ENCODE data around the gene SPN. TPM values are rescaled to one million over a fixed set of nuclear protein-coding genes. Genes with fewer than 3 reads are reported as not detected.

SPN gene
- total RNA-seq, 1 donor from 2014 or later = 0.63 TPM

- Mint-ChIP-seq H3K27ac (no peak overlapping the region), H3K9me3 (no peaks in the 10 kb centered on the region), H3K4me3 (no peak overlapping the region), H3K4me1 (peaks cover 33% of the 10 kb centered on the region), H3K36me3 (peaks cover 2% of the 10 kb centered on the region), H3K27me3 (ENCODE audit: low read depth) (no peaks in the 10 kb centered on the region)
- no peak for TF ChIP-seq CTCF (IDR thresholded peaks at IDR 0.05; ENCODE audit: unreplicated experiment)
- DNase-seq (ENCODE audit: low spot score in 2 of 2, unreplicated experiment in 2 of 2) = no peak
Observed at GRCh38 chr16:29668267-29668666, 5.2 kb downstream of the SPN start.

- H3K4me1 Mint-ChIP-seq = peaks cover 17% of the 10 kb centered on the region
- H3K4me3 Mint-ChIP-seq = no peak overlapping the region
- DNase-seq (ENCODE audit: low spot score in 2 of 2, unreplicated experiment in 2 of 2) = no peak
- no peak for TF ChIP-seq CTCF (IDR thresholded peaks at IDR 0.05; ENCODE audit: unreplicated experiment)
- peaks cover 2% of the 10 kb centered on the region for H3K36me3 Mint-ChIP-seq
- H3K27ac Mint-ChIP-seq = peak overlapping the region; percentile 93
- H3K27me3 Mint-ChIP-seq (ENCODE audit: low read depth) = no peaks in the 10 kb centered on the region
- H3K9me3 Mint-ChIP-seq = no peaks in the 10 kb centered on the region
Observed at GRCh38 chr16:29673501-29673900, 10.5 kb downstream of the SPN start.

- peaks cover 2% of the 10 kb centered on the region for H3K36me3 Mint-ChIP-seq
- H3K27ac Mint-ChIP-seq = peak overlapping the region; percentile 93
- no peaks in the 10 kb centered on the region for H3K27me3 Mint-ChIP-seq (ENCODE audit: low read depth)
- H3K4me3 Mint-ChIP-seq = no peak overlapping the region
- no peak for TF ChIP-seq CTCF (IDR thresholded peaks at IDR 0.05; ENCODE audit: unreplicated experiment)
- DNase-seq (ENCODE audit: low spot score in 2 of 2, unreplicated experiment in 2 of 2) = no peak
- H3K4me1 Mint-ChIP-seq = peaks cover 17% of the 10 kb centered on the region
- no peaks in the 10 kb centered on the region for H3K9me3 Mint-ChIP-seq
Observed at GRCh38 chr16:29674188-29674587, 11.1 kb downstream of the SPN start.

GRCh38 chr16:29675811-29676643, 13.0 kb downstream of the SPN start:
- peak overlapping the region; percentile 77 for H3K27ac Mint-ChIP-seq

GRCh38 chr16:29676989-29677785, 14.1 kb downstream of the SPN start:
- H3K36me3 Mint-ChIP-seq = peaks cover 6% of the 10 kb centered on the region
- H3K27me3 Mint-ChIP-seq (ENCODE audit: low read depth) = no peaks in the 10 kb centered on the region
- no peaks in the 10 kb centered on the region for H3K9me3 Mint-ChIP-seq
- peaks cover 22% of the 10 kb centered on the region for H3K4me1 Mint-ChIP-seq
- H3K27ac Mint-ChIP-seq = peak overlapping the region; percentile 80
- no peak overlapping the region for H3K4me3 Mint-ChIP-seq
- DNase-seq (ENCODE audit: low spot score in 2 of 2, unreplicated experiment in 2 of 2) = no peak
- TF ChIP-seq CTCF (IDR thresholded peaks at IDR 0.05; ENCODE audit: unreplicated experiment) = no peak

More at GRCh38 chr16:29675811-29676643, 13.0 kb downstream of the SPN start:
- Mint-ChIP-seq H3K27me3 (ENCODE audit: low read depth) (no peaks in the 10 kb centered on the region), H3K36me3 (peaks cover 3% of the 10 kb centered on the region), H3K9me3 (no peaks in the 10 kb centered on the region), H3K4me1 (peaks cover 20% of the 10 kb centered on the region), H3K4me3 (no peak overlapping the region)
- no peak for DNase-seq (ENCODE audit: low spot score in 2 of 2, unreplicated experiment in 2 of 2)
- no peak for TF ChIP-seq CTCF (IDR thresholded peaks at IDR 0.05; ENCODE audit: unreplicated experiment)
